C4-2B (cell line): ENCODE measurements around the gene TSPAN15.

Experiments used
- H3K27ac ChIP-seq: fragments of 450-650 bp; 2 replicates; pipeline ENCODE4 v1.5.1; 2017
- CTCF ChIP-seq: fragments of 450-650 bp; conservative IDR thresholded peaks from 2 replicates; pipeline ENCODE4 v1.5.1; 2017; ENCODE audit warnings: mild to moderate bottlenecking
- ZFX ChIP-seq: fragments of 450-650 bp; IDR thresholded peaks from 2 replicates; pipeline ENCODE4 v1.6.1; 2017

TSPAN15 gene

GRCh38 chr10:69497231-69497561 is 45.9 kb downstream of the TSPAN15 start:
- TF ChIP-seq ZFX, result no peak
- no peak for TF ChIP-seq CTCF
- no peak overlapping the region for H3K27ac ChIP-seq

GRCh38 chr10:69497611-69498390 is 46.5 kb downstream of the TSPAN15 start:
- TF ChIP-seq CTCF (no peak), ZFX (no peak)
- H3K27ac ChIP-seq, result no peak overlapping the region

GRCh38 chr10:69498711-69499471 is 47.6 kb downstream of the TSPAN15 start:
- TF ChIP-seq ZFX (no peak), CTCF (no peak)
- H3K27ac ChIP-seq, result no peak overlapping the region

GRCh38 chr10:69499726-69500689 is 48.7 kb downstream of the TSPAN15 start:
- TF ChIP-seq ZFX (no peak), CTCF (no peak)
- no peak overlapping the region for H3K27ac ChIP-seq

GRCh38 chr10:69500864-69501468 is 49.7 kb downstream of the TSPAN15 start:
- no peak overlapping the region for H3K27ac ChIP-seq
- TF ChIP-seq CTCF, result no peak
- TF ChIP-seq ZFX, result no peak

GRCh38 chr10:69501657-69502056 is 50.4 kb downstream of the TSPAN15 start:
- H3K27ac ChIP-seq, result no peak overlapping the region
- TF ChIP-seq ZFX (no peak), CTCF (no peak)
